Uterus (tissue), 4 donors: Measurements from ENCODE around the gene PRDM10. TPM values are rescaled to one million over a fixed set of nuclear protein-coding genes. Genes with fewer than 3 reads are reported as not detected.
A peak's percentile ranks its signal among the peaks of the same experiment; 100 is the strongest.
"Not testable (repeated sequence)": the region's sequence is repeated elsewhere in the genome, so short reads cannot be mapped to it uniquely, and the experiment has no call there.

ENCODE experiments used
- DNase-seq, 2 donors: peaks; one replicate each; pipeline ENCODE4 v3.0.0-alpha.2; 2019 to 2020
- H3K27ac ChIP-seq, 2 donors: fragments of 200-600 bp; sonication (generic); 1 replicate in 1 of 2; 2 replicates in 1 of 2; pipeline ENCODE4 v1.5.1; 2016 to 2018
- H3K27me3 ChIP-seq, 2 donors: fragments of 200-600 bp; sonication (generic); one replicate each; pipeline ENCODE4 v1.5.1; 2018 to 2019; ENCODE audit warnings: control low read depth in 1 of 2
- H3K36me3 ChIP-seq, 2 donors: fragments of 200-600 bp; sonication (generic); one replicate each; pipeline ENCODE4 v1.5.1; 2019; ENCODE audit warnings: control low read depth in 1 of 2
- H3K4me1 ChIP-seq, 2 donors: fragments of 200-600 bp; sonication (generic); one replicate each; pipeline ENCODE4 v1.5.1; 2018 to 2019; ENCODE audit warnings: control low read depth in 1 of 2
- H3K4me3 ChIP-seq, 2 donors: fragments of 200-600 bp; sonication (generic); 1 replicate in 1 of 2; 2 replicates in 1 of 2; pipeline ENCODE4 v1.5.1; 2018 to 2019; ENCODE audit warnings: mild to moderate bottlenecking in 1 of 2
- H3K9me3 ChIP-seq, 2 donors: fragments of 200-600 bp; sonication (generic); one replicate each; pipeline ENCODE4 v1.5.1; 2019; ENCODE audit warnings: control low read depth in 1 of 2
- POLR2A ChIP-seq, 2 donors: fragments of 450-650 bp; IDR thresholded peaks; one replicate each; pipeline ENCODE4 v1.6.1; 2016; ENCODE audit warnings: antibody characterized with exemption in 2 of 2, mild to moderate bottlenecking in 1 of 2, moderate library complexity in 1 of 2
- intact Hi-C: fragments of 100-400 bp; cut with DNase I; formaldehyde crosslinking; loops from one replicate; pipeline ENCODE4 v1.15.1; 2023; ENCODE audit warnings: low total_unique reads
- total RNA-seq, 4 donors: library from RNA; depleted of rRNA in 3 of 4; stranded (reverse); fragments of >200 nt in 3 of 4; gene quantifications; one replicate each; pipeline versions ENCODE4 v1.1.0 to v1.2.4, GENCODE V29; 2014 to 2023
- TF ChIP-seq, protein P1 (sequence below), 4 experiments: fragments of 200-600 bp in 2 of 4; fragments of 450-650 bp in 2 of 4; sonication (generic) in 2 of 4; IDR thresholded peaks; one replicate each; pipeline ENCODE4 v1.5.1; 2016 to 2019; ENCODE audit warnings: antibody characterized with exemption in 4 of 4, mild to moderate bottlenecking in 2 of 4, moderate library complexity in 1 of 4
- donor health status: DM: yes; HTN: yes; CAD: no.

PRDM10 gene
- total RNA-seq, 4 donors from 2014 or later, result 0.29 to 18.6 (median 6.7) TPM

DNA sequence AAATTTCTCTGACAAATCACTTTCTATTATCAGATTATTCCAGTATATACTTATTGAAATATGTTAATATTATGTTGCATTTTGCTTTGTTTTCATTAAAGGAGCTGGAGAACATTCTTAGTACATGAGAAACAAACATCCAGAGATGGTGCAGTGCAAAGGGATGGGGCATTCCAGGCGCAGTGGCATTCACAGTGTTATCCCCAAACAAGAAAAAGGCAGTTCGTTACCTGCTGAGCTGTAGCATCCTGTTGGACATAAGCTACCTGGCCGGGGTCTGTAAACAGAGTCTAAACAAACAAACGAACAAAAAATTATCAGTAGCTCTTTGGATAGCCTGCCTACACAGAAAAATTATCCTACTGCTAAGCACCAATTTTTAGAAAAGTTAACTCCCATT is 47.4 kb downstream of the PRDM10 start:
- Histone ChIP-seq H3K4me1 (no peaks in the 10 kb centered on the region), H3K4me3 (no peak overlapping the region), H3K9me3 (no peaks in the 10 kb centered on the region), H3K27me3 (no peaks in the 10 kb centered on the region), H3K27ac (no peak overlapping the region), H3K36me3 (no peaks in the 10 kb centered on the region)
- DNase-seq, result no peak
- no peak for TF ChIP-seq POLR2A (IDR thresholded peaks at IDR 0.05)
- TF ChIP-seq, protein P1, sequence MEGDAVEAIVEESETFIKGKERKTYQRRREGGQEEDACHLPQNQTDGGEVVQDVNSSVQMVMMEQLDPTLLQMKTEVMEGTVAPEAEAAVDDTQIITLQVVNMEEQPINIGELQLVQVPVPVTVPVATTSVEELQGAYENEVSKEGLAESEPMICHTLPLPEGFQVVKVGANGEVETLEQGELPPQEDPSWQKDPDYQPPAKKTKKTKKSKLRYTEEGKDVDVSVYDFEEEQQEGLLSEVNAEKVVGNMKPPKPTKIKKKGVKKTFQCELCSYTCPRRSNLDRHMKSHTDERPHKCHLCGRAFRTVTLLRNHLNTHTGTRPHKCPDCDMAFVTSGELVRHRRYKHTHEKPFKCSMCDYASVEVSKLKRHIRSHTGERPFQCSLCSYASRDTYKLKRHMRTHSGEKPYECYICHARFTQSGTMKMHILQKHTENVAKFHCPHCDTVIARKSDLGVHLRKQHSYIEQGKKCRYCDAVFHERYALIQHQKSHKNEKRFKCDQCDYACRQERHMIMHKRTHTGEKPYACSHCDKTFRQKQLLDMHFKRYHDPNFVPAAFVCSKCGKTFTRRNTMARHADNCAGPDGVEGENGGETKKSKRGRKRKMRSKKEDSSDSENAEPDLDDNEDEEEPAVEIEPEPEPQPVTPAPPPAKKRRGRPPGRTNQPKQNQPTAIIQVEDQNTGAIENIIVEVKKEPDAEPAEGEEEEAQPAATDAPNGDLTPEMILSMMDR (IDR thresholded peaks at IDR 0.05), result no peak
- intact Hi-C loops, result no loop called here

DNA sequence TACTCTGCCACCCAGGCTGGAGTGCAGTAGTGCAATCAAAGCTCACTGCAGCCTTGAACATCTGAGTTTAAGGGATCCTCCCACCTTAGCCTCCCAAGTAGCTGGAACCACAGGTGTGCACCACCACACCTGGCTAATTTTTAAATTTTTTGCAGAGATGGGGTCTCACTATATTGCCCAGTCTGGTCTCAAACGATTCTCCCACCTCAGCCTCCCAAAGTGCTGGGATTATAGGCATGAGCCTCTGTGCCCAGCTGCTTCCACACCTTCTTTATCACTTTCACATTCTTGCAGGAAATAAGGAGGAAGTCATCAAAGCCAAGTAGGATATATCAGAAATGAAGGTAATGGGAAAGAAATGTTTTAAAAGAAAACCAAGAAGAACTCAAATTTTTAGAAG is 47.9 kb downstream of the PRDM10 start:
- H3K36me3 ChIP-seq, H3K4me3 ChIP-seq, H3K9me3 ChIP-seq, DNase-seq, H3K4me1 ChIP-seq, H3K27ac ChIP-seq, intact Hi-C loops, H3K27me3 ChIP-seq: not testable (repeated sequence)

DNA sequence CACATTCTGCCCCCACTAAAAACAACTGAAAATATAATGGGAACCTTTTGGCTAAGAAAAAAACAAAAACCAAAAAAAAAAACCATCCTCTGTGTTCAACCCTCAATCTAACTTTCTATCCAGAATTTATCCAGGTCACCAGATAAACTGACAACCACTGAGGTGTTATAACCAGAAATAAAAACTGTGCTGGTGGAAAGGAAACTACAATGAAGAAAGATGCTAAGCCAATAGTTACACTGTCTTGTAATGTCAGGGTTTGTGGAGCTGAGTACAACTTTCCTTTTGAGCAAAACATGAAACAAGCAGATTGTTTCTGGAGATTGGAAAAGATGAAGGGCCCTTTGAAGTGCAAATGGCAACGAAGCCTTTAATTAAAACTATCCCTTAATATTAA is 50.8 kb downstream of the PRDM10 start:
- Histone ChIP-seq H3K4me1 (no peaks in the 10 kb centered on the region), H3K27me3 (no peaks in the 10 kb centered on the region), H3K9me3 (no peaks in the 10 kb centered on the region), H3K4me3 (no peak overlapping the region), H3K27ac (no peak overlapping the region), H3K36me3 (no peaks in the 10 kb centered on the region)
- TF ChIP-seq, protein P1 (IDR thresholded peaks at IDR 0.05), result no peak
- TF ChIP-seq POLR2A (IDR thresholded peaks at IDR 0.05), result no peak
- intact Hi-C loops, result no loop called here
- DNase-seq, result no peak

DNA sequence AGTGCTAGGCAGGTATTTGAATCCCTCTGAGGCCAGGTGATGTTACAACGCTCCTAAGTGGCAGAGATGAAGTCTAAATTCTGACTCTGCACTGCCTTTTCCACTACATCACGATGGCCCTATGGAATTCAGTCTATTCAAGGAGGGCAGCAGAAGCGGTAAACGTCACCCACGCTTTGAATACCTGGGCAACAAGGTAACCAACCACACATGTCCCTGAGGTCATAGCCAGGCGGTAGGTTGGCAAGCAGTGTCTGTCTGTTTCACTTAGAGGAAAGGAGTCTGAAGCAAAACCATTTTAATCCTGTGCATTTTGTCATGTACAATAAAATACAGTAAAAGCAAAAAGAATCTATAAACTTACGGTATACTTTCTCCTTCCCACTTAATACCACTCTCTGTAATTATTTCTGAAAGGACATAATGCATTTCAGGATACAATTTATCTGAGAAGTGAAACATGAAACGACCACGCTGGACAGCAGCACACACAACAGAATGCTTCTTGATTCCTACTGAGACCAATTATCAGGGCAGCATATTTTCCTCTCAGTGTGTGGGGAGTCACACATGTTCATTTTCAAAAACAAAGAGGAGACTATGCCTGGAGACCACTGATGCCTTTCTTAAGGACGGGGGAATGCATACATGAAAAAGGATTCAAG is 51.3 kb downstream of the PRDM10 start:
- no peaks in the 10 kb centered on the region for H3K9me3 ChIP-seq
- H3K4me1 ChIP-seq, result no peaks in the 10 kb centered on the region
- TF ChIP-seq, protein P1 (IDR thresholded peaks at IDR 0.05), result no peak
- TF ChIP-seq POLR2A (IDR thresholded peaks at IDR 0.05), result no peak
- no peak overlapping the region for H3K4me3 ChIP-seq
- H3K36me3 ChIP-seq, result no peaks in the 10 kb centered on the region
- H3K27ac ChIP-seq, result no peak overlapping the region
- intact Hi-C loops, result no loop called here
- no peak for DNase-seq
- H3K27me3 ChIP-seq, result no peaks in the 10 kb centered on the region

DNA sequence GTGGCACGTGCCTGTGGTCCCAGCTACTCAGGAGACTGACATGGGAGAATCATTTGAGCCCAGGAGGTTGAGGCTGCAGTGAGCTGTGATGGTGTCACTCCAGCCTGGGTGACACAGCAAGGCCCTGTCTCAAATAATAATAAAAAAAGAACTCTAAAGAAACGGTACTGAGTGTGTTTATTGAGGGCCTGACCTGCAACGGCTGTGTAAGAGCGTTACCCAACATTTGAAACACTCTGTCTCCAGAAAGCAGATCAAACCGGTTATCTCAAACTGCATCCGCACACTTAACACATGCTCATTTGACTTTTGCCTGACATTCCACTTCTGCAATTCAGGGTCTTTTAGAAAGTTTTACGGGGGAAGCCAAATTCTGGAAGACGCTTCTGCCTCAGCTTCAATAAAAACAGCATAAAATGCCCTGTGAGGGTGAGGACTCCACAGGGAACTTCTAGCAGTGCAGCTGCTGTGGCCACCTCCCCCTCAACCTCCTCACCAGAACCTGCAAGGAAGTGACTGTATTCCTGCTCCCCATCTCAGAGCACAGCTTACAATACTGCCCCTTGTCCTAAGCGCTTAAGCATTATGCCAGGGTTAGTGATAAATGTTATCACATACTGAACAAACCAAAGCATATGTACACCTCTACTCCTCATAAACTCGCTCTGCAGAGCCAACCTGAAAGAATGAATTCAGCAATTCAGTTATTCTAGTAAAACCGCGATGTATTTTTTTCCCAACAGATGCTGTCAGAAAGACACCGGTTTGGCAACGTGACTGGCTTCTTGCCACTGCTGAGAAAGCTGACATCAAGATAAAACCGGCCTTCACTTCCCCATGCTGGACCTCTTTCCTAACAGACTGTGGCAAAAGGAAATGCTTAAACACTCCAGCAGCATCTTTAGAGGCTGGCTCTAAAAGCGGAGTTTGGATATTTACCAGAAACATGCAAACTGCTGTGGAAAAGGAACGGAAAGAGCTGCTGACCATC is 52.2 kb downstream of the PRDM10 start:
- no peaks in the 10 kb centered on the region for H3K36me3 ChIP-seq
- H3K27me3 ChIP-seq, result no peaks in the 10 kb centered on the region
- TF ChIP-seq, protein P1 (IDR thresholded peaks at IDR 0.05), result no peak
- TF ChIP-seq POLR2A (IDR thresholded peaks at IDR 0.05), result no peak
- H3K4me1 ChIP-seq, result no peaks in the 10 kb centered on the region
- H3K4me3 ChIP-seq, result no peak overlapping the region
- intact Hi-C loops, result no loop called here
- no peak overlapping the region for H3K27ac ChIP-seq
- H3K9me3 ChIP-seq, result no peaks in the 10 kb centered on the region
- DNase-seq, result peak; percentile 24 to 43
